Measurements from ENCODE around the gene SIK1.
"Not testable (repeated sequence)": the region's sequence is repeated elsewhere in the genome, so short reads cannot be mapped to it uniquely, and the experiment has no call there.

DNA sequence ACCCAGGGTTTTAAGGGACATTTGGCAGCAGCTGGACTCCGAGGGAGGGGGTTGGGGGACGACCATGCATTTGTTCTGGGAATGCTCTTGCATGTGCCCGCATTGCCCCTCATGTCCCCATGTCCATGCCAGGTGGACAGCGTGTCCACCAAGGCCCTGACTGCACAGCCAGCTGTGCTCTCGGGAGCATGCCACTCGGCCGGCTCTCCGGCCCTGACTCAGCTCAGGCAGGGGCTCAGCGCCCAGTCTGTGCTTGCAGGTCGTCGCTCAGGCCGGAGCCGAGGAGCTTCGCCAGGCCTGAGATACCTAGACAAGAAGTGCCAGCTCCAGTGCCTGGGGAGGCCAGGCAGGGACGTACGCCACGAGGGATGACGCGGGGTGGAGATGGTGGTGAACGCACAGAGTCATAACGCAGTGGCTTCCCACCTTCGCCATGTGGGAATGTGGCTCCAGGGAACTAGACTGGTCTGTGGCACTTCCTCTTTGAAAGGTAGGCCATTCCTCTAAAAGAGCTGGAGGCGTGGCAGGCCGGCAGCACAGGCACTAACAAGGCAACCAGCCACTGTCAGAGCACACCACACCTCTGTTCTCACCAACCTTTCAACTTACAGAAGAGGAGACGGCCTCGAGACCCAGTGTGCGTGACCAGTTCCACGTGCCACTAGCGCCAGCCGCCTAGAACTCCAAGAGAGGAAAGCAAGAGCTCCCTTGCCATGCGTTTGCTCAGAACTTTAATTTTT is 43.0 kb upstream of the SIK1 start:
- not testable (repeated sequence) for TF ChIP-seq CTCF (conservative IDR thresholded peaks at IDR 0.05 in 1 of 2, IDR thresholded peaks at IDR 0.05 in 1 of 2; ENCODE audit: low read depth in 1 of 2, low read length in 2 of 2); EZH2 (IDR thresholded peaks at IDR 0.05; ENCODE audit: low read length, missing control alignments)

All from fibroblast of lung (primary cell).